Lung (tissue), 12 donors: ENCODE measurements around the gene CST7. TPM values are rescaled to one million over a fixed set of nuclear protein-coding genes. Genes with fewer than 3 reads are reported as not detected.

Experiments
- ATAC-seq: fragments of 200-7000 bp; cut with Tn5 transposase; one replicate; pipeline ENCODE4 v1.9.1; 2020; ENCODE audit warnings: moderate number of reproducible peaks; ENCODE audit not compliant: insufficient read depth, low FRiP score
- DNase-seq, 3 donors: peaks; one replicate each; pipeline ENCODE4 v3.0.0-alpha.2; 2013 to 2017
- H3K27ac ChIP-seq, 2 donors: one replicate each; pipeline ENCODE4 v1.5.1; 2013; ENCODE audit warnings: mild to moderate bottlenecking in 2 of 2, moderate library complexity in 2 of 2, control low read depth in 1 of 2, inconsistent platforms in 1 of 2, low read depth in 1 of 2, low read length in 1 of 2
- H3K27me3 ChIP-seq, 3 donors: one replicate each; pipeline ENCODE4 v1.5.1; 2013; ENCODE audit warnings: low read length in 2 of 3; ENCODE audit not compliant: control insufficient read depth in 3 of 3, insufficient read depth in 3 of 3
- H3K36me3 ChIP-seq, 4 donors: one replicate each; pipeline ENCODE4 v1.5.1; 2013; ENCODE audit warnings: low read length in 4 of 4, mild to moderate bottlenecking in 1 of 4, moderate library complexity in 1 of 4; ENCODE audit not compliant: control insufficient read depth in 4 of 4, insufficient read depth in 4 of 4
- H3K4me1 ChIP-seq, 5 donors: one replicate each; pipeline ENCODE4 v1.5.1; 2013; ENCODE audit warnings: low read length in 5 of 5, mild to moderate bottlenecking in 2 of 5, moderate library complexity in 1 of 5; ENCODE audit not compliant: control insufficient read depth in 5 of 5, insufficient read depth in 5 of 5
- H3K4me3 ChIP-seq: one replicate; pipeline ENCODE4 v1.5.1; 2013; ENCODE audit warnings: mild to moderate bottlenecking, control low read depth, moderate library complexity
- H3K9ac ChIP-seq, 2 donors: one replicate each; pipeline ENCODE4 v1.5.1; 2013; ENCODE audit warnings: low read length in 2 of 2, control low read depth in 1 of 2; ENCODE audit not compliant: insufficient read depth in 1 of 2
- H3K9me3 ChIP-seq, 4 donors: one replicate each; pipeline ENCODE4 v1.5.1; 2013; ENCODE audit warnings: low read length in 3 of 4, mild to moderate bottlenecking in 1 of 4, moderate library complexity in 1 of 4; ENCODE audit not compliant: control insufficient read depth in 4 of 4, insufficient read depth in 3 of 4
- CTCF ChIP-seq: IDR thresholded peaks from 2 replicates; pipeline ENCODE4 v1.5.1; 2012; ENCODE audit warnings: mild to moderate bottlenecking; ENCODE audit errors: control extremely low read depth, extremely low read depth
- WGBS, 2 donors: extraction: QIAGEN DNeasy Blood & Tissue Kit; methylation state at CpG; one replicate each; pipeline ENCODE4 v1.1.7; 2013; 5-methylcytosine and 5-hydroxymethylcytosine counted together
- polyA plus RNA-seq, 2 donors: library from polyadenylated mRNA; stranded (reverse); fragments of 200-250 nt; gene quantifications; one replicate each; pipeline ENCODE4 v1.2.1, GENCODE V29; 2013
- total RNA-seq, 2 donors: library from RNA; depleted of rRNA in 1 of 2; stranded (reverse); fragments of >200 nt in 1 of 2; gene quantifications; one replicate each; pipeline ENCODE4 v1.2.1, GENCODE V29; 2014 to 2021
- donor health status: control.
- donor health status: control.
- donor health status: Bipolar disorder and iron deficiency.
- donor health status: healthy.
- donor health status: DM: yes; HTN: yes; CAD: no.

The CST7 gene
- total and polyA plus RNA-seq, 4 donors, result 4.7 to 119 (median 8.4) TPM

GRCh38 chr20:24994470-24995368 lies 45.6 kb downstream of the CST7 start:
- peak overlapping the region in 1 of 2 donors; percentile 30 for H3K27ac ChIP-seq
- H3K4me1 ChIP-seq, result peaks cover 0 to 20% (median 6%) of the 10 kb centered on the region in 5 donors
- H3K36me3 ChIP-seq, result no peaks in the 10 kb centered on the region
- ATAC-seq (no peak), DNase-seq (peak; percentile 84 to 89 (median 86))
- H3K9ac ChIP-seq, result no peak overlapping the region
- peak; percentile 94 for TF ChIP-seq CTCF
- no peaks in the 10 kb centered on the region for H3K27me3 ChIP-seq
- WGBS, 2 donors, result 38 to 45% methylated on average over 20 of the region's 20 CpGs
- H3K4me3 ChIP-seq, result no peak overlapping the region
- no peaks in the 10 kb centered on the region for H3K9me3 ChIP-seq

GRCh38 chr20:24995741-24996448 lies 46.8 kb downstream of the CST7 start:
- H3K4me1 ChIP-seq, result peaks cover 6 to 20% (median 9%) of the 10 kb centered on the region in 5 donors
- H3K27me3 ChIP-seq, result no peaks in the 10 kb centered on the region
- TF ChIP-seq CTCF, result no peak
- DNase-seq, result no peak
- H3K36me3 ChIP-seq, result no peaks in the 10 kb centered on the region
- H3K9ac ChIP-seq, result no peak overlapping the region
- H3K27ac ChIP-seq, result peak overlapping the region in 1 of 2 donors; percentile 26
- ATAC-seq, result no peak
- 68 to 78% methylated on average over 9 of the region's 9 CpGs for WGBS, 2 donors
- no peaks in the 10 kb centered on the region for H3K9me3 ChIP-seq
- no peak overlapping the region for H3K4me3 ChIP-seq

GRCh38 chr20:24996449-24997377 lies 47.6 kb downstream of the CST7 start:
- H3K27ac ChIP-seq, result peak overlapping the region in 1 of 2 donors; percentile 27
- DNase-seq (peak in 1 of 3 donors; percentile 8), ATAC-seq (no peak)
- TF ChIP-seq CTCF, result no peak
- H3K36me3 ChIP-seq, result no peaks in the 10 kb centered on the region
- H3K27me3 ChIP-seq, result no peaks in the 10 kb centered on the region
- peaks cover 6 to 14% (median 9%) of the 10 kb centered on the region in 5 donors for H3K4me1 ChIP-seq
- 72 to 73% methylated on average over 9 of the region's 9 CpGs for WGBS, 2 donors
- no peak overlapping the region for H3K9ac ChIP-seq
- no peak overlapping the region for H3K4me3 ChIP-seq
- no peaks in the 10 kb centered on the region for H3K9me3 ChIP-seq
